HG03575 (cell line): ENCODE results near the gene SMARCD2.
"Not testable (repeated sequence)": the region's sequence is repeated elsewhere in the genome, so short reads cannot be mapped to it uniquely, and the experiment has no call there.

Source experiments
- ATAC-seq: cut with Tn5 transposase; IDR thresholded peaks from one replicate; pipeline ENCODE4 v1.9.1; 2021; ENCODE audit not compliant: unreplicated experiment, insufficient number of reproducible peaks, low FRiP score; ENCODE audit errors: extremely low read depth

Gene SMARCD2

DNA sequence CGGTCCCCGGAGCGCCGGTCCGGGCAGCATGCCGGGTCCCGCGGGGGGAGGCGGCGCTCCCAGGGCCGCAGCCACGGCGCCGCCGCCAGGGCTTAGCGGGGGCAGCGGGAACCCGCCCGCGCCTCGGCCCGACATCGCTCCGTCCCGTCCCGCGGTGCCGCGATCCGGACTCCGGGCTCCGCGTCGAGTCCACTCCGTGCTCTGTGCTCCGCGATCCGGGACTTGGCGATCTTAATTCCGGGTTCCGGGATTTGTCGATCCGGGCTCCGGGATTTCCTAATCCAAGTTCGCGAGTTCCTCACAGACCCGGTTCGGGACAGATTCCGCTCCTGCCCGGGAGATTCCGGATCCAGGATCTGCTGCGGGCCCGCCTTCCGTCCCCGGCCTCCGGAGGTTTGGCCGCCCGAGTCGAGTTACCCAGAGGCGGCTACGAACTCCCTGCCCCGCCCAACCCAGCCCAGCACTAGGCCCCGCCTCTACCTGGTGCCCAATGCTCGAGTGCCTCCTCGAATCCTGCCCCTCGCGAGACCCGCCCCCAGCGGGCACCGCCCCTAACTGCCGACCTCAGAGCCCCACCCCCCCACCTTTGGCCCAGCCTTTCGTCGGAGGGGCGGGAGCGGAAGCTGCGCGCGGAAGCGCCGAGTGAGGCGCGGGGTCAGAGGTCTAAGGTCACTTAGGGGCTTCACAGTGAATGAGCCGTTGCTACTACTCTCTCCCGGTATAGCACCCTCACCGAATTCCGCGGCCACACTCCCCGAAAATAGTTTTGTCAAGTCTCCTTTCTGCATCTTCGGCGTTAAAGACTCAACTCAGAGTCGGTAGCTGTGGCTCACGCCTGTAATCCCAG is at the start of gene SMARCD2:
TSS of gene SMARCD2 (minus strand) at position 146 of the 847 bp plus-strand sequence. CDS start at position 135, 11 bp downstream.
- ATAC-seq = peak; percentile 34

DNA sequence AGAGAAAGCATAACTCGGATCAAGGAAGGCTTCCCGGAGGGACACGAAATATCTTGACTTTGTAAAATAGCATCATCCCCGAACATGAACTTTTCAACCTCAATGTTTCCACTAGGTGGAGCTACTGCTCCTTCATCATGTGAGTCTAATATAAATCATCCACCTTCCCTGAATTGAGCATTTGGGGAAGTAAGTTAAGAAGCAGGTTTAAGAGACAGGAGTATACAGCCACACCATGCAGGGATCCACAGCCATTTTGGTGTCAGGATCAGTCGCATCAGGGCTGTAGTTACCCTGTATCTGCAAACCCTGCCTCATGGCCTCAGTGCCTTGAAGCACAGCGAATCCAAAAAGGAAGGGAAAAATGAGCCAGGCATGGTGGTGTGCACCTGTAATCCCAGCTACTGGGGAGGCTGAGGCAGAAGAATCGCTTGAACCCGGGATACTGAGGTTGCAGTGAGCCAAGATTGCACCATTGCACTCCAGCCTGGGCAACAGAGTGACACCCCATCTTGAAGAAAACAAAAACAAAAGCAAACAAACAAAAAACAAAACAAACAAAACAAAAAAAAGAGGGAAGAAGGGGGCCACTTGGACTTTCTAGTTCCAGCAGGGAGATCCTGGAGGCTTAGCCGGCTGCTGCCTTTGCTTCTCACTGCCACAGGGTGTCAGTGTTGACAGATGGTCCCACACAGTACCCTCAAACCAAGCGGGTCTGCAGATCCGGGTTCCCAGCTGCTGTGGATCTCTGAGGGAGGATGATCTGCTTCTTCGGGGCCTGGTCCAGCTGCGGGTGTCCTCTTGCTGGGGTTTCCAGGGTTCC is 46.8 kb upstream of the SMARCD2 start:
- ATAC-seq = not testable (repeated sequence)

DNA sequence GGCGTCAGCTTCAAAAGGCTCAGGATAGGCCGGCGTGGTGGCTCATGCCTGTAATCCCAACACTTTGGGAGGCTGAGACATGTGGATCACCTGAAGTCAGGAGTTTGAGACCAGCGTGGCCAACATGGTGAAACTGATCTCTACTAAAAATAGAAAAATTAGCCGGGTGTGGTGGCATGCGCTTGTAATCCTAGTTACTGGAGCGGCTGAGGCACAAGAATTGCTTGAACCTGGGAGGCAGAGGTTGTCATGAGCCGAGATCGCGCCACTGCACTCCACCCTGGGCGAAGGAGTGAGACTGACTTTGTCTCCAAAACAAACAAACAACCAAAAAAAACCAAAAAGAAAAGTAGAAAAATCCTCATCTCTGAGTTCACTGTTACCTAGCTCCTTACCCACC is 42.6 kb upstream of the SMARCD2 start:
- not testable (repeated sequence) for ATAC-seq

DNA sequence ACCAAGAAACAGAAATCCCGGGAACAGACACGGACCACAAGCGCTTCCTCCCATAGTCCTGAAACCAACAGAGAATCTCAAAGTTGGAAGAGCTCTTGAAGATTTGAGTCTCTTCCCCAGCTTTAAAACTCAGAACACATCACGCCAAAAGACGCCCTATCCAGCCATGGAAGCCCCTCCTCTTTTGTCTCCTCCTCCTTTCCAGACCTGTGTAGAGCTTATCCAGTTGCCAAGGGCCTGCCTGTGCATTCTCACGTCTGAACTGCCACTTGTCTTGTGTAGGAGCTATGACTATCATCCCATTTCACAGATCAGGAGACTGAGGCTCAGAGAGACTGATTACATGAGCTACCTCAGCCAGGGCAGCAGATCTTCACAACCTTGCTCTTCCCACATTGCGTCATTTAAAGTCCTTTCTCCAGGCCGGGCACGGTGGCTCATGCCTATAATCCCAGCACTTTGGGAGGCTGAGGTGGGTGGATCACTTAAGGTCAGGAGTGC is 40.2 kb upstream of the SMARCD2 start:
- ATAC-seq = not testable (repeated sequence)

DNA sequence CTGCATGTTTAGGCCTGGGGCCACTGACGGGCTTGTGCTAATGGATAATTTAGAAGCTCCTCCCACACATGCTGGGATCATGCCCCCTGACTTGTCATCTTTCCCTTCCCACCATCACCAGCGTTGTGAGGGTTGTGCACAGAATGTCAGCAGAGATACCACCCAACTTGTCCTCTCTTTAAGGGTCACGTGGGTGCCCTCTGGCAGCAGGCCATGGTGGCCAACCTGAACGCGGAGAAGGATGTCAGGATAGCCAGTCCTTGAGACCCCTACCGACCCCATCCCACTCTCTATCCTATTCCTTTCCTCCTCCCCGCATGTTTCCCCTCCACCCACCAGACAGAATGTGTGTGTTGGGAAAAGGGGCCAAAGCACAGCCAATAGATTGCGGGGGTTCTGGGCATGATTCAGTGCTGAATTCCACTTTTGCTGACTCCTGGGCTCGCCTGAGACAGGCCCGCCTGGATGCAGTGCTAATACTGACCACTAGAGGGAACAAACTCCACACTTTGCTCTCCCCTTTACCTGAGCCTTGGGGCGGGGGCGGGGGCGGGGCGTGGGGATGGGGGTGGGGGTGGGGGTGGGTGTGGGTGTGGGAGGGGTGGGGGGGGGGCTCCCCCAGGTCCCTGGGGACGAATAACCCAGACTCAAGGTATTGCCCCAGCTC is 39.6 kb upstream of the SMARCD2 start, which contains the start of gene GH2:
TSS of gene GH2 (minus strand) at position 10 of the 667 bp plus-strand sequence. CDS start 143 bp downstream, outside the sequence.
- ATAC-seq = no peak

DNA sequence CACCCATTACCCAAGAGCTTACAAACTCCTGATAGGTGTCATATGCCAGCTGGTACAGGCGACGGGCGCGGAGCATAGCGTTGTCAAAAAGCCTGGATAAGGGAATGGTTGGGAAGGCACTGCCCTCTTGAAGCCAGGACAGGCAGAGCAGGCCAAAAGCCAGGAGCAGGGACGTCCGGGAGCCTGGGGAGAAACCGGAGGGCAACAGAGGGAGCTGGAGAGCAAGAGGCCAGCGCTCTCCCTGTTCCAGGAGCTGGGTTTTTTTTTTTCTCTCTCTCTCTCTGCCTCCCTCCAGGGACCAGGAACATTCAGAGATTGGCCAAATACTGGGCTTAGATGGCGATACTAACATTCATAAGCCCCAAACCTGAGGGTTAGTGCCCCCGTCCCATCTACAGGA is 38.9 kb upstream of the SMARCD2 start:
- not testable (repeated sequence) for ATAC-seq

DNA sequence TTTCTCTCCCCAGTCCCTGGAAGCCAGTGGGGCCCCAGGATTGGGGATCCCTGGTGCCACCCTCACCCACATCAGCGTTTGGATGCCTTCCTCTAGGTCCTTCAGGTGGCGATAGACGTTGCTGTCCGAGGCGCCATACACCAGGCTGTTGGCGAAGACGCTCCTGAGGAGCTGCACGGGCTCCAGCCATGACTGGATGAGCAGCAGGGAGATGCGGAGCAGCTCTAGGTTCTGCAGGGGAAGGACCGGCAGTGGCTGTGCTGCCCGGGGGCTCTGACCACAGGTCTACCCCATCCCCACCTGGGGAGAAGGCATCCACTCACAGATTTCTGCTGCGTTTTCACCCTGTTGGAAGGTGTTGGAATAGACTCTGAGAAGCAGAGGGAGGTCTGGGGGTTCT is 38.2 kb upstream of the SMARCD2 start:
- no peak for ATAC-seq

DNA sequence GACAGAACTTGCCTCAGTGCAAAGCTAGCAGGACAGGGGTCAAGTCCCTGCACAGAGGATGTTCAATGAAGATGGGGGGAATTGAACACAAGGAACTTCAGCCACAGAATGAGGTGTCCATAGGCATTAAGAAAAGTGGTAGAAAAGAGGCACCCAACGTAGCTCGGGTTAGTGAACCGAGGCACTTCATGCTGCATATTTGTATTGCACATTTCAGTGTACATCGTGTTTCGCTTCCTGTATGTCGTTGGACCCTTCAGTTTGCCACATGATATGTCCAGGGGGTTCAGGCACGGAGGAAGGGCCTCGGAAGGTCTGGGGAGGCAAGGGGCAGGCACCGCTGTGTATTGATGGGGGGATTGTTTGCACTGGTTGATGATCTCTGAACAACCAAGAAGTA is 35.9 kb upstream of the SMARCD2 start:
- not testable (repeated sequence) for ATAC-seq

DNA sequence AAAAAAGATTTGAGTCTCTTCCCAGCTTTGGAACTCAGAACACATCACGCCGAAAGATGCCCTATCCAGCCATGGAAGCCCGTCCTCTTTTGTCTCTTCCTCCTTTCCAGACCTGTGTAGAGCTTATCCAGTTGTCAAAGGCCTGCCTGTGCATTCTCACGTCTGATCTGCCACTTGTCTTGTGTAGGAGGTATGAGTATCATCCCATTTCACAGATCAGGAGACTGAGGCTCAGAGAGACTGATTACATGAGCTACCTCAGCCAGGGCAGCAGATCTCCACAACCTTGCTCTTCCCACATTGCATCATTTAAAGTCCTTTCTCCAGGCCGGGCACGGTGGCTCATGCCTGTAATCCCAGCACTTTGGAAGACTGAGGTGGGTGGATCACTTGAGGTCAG is 32.2 kb upstream of the SMARCD2 start:
- not testable (repeated sequence) for ATAC-seq

DNA sequence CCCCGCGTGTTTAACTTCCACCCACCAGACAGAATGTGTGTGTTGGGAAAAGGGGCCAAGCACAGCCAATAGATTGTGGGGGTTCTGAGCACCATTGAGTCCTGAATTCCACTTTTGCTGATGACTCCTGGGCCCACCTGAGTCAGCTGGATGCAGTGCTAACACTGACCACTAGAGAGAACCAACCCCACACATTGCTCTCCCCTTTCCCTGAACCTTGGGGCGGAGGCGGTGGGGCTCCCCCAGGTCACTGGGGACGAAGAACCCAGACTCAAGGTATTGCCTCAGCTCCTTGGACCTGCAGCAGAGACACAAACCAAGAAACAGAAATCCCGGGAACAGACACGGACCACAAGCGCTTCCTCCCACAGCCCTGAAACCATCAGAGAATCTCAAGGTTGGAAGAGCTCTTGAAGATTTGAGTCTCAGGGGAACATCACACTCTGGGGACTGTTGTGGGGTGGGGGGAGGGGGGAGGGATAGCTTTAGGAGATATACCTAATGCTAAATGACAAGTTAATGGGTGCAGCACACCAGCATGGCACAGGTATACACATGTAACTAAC is 31.7 kb upstream of the SMARCD2 start:
- not testable (repeated sequence) for ATAC-seq

DNA sequence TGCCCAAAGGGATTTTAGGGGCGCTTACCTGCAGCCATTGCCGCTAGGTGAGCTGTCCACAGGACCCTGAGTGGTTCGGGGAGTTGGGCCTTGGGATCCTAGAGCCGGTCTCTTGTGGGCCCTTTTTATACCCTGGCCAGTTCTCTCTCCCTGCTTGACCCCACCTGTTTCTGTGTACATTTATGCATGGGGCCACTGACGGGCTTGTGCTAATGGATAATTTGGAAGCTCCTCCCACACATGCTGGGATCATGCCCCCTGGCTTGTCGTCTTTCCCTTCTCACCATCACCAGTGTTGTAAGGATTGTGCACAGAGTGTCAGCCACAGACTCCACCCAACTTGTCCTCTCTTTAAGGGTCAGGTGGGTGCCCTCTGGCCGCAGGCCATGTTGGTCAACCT is 31.1 kb upstream of the SMARCD2 start, which contains the start of gene CSH2:
TSS of gene CSH2 (minus strand) at position 101 of the 400 bp plus-strand sequence. CDS start at position 38, 63 bp downstream.
- not testable (repeated sequence) for ATAC-seq

DNA sequence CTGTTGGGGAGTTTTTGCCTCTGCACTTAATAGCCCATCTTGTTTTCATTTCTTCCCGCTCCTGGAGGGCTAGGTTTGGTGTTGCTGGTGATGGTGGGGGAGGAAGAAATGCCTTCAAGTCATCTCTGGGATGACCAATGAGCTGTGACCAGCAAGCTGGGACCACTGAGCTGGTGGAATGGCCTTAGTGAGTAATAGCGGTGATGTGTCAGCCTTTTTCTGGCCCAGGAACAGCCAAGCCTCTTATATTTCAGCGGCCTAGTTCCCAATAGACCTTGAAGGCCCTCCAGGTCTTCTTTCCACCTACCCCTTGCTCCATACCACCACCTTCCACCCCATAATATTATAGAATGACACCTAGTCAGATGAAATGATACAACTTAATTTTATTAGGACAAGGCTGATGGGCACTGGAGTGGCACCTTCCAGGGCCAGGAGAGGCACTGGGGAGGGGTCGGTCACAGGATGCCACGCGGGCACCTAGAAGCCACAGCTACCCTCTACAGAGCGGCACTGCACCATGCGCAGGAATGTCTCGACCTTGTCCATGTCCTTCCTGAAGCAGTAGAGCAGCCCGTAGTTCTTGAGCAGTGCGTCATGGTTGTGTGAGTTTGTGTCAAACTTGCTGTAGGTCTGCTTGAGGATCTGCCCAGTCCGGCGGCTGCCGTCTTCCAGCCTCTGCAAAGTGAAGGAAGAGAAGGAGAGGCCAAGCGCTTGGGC is 29.3 kb upstream of the SMARCD2 start:
- not testable (repeated sequence) for ATAC-seq

DNA sequence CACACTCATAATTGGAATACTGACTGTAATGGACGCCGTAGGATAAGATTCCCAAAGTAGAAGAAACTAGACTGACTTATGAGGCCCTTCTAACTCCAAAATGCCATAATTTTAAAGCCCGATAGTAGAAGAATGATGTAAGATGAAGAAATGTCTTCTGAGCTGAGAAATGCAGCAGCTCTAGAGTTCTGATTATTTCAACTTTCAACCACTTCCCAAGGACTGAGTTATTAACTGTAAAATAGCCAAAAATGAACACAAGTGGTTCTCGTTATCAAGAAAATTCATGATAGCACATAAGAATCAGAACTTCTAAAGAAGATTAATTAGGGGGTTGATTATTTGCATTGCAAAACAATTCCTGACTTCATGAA is 27.8 kb upstream of the SMARCD2 start:
- not testable (repeated sequence) for ATAC-seq

DNA sequence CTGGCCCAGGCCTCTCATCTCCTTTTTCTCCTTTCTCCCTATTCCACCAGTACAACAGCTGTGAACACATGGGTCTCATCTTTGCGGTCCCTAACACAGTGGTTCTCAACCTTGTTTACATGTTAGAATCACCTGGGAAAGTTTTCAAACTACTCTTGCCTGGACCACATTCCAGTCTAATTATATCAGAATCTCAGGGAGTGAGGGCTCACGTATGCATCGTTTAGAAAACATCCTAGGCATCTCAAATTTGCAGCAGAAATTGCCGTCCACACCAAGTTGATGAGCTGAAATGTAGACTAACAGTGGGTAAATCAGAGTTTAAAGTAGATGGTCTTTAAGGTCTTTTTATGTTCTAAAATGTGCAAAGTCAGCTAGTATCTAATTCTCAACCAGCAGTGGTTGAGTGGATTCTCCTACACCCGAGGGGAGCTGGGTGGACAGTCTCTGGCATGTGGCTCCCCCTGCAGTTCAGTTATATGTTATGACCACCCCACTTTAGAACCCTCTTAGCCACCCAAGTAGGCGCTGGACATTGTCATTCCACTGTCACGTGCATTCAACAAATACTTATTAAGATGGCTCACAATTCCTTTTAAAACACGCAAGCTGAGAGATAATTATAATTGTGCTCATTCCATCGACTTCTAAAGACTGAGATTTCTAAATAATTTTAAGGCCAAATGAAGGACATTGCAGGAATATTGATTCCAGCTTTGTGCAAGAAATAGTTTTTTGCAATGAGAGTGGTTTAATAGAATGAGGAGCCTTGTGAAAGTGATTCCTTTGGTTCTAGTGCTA is 27.2 kb upstream of the SMARCD2 start:
- ATAC-seq = not testable (repeated sequence)

DNA sequence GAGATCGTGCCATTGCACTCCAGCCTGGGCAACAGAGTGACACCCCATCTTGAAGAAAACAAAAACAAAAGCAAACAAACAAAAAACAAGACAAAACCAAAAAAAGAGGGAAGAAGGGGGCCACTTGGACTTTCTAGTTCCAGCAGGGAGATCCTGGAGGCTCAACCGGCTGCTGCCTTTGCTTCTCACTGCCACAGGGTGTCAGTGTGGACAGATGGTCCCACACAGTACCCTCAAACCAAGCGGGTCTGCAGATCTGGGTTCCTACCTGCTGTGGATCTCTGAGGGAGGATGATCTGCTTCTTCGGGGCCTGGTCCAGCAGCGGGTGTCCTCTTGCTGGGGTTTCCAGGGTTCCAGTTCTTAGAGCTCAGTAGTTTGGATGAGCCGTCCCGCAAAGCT is 24.1 kb upstream of the SMARCD2 start:
- ATAC-seq = not testable (repeated sequence)

DNA sequence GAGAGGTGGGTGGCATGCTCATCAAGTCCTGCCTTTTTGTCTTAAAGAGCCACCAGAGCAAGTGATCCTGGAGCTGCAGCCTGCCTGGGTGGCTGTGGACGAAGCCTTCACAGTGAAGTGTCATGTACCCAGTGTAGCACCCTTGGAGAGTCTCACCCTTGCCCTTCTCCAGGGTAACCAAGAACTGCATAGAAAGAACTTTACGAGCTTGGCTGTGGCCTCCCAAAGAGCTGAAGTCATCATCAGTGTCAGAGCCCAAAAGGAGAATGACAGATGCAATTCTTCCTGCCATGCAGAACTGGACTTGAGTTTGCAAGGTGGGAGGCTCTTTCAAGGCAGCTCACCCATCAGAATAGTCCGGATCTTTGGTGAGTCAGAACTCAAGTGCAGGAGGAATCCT is 16.8 kb upstream of the SMARCD2 start:
- no peak for ATAC-seq

DNA sequence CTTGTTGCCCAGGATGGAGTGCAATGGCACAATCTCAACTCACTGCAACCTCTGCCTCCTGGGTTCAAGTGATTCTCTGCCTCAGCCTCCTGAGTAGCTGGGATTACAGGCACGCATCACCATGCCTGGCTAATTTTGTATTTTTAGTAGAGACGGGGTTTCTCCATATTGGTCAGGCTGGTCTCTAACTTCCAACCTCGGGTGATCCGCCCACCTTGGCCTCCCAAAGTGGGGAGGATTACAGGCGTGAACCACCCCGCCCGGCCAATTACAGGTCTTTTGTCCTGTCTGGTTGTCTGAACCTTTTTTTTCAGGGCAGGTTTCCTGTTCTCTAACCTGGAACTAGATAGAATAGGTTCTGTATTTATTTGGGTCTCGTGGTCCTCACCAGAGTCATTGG is 13.9 kb upstream of the SMARCD2 start:
- not testable (repeated sequence) for ATAC-seq
